Neural progenitor cell (in vitro differentiated cells): ENCODE results near the gene PEX11G. TPM values are rescaled to one million over a fixed set of nuclear protein-coding genes. Genes with fewer than 3 reads are reported as not detected.
A peak's percentile ranks its signal among the peaks of the same experiment; 100 is the strongest.

Experiments
- DNase-seq: peaks from one replicate; pipeline ENCODE4 v3.0.0-alpha.2; 2016; ENCODE audit warnings: low spot score
- H2AFZ ChIP-seq: fragments of 200-600 bp; sonication (generic); replicated peaks from 2 replicates; pipeline ENCODE4 v1.6.1; 2016; ENCODE audit warnings: antibody characterized with exemption
- H3F3A ChIP-seq: fragments of 200-600 bp; sonication (generic); 2 replicates; pipeline ENCODE4 v1.6.1; 2016; ENCODE audit warnings: antibody characterized with exemption, low read depth
- H3K27ac ChIP-seq: fragments of 200-600 bp; sonication (generic); 2 replicates; pipeline ENCODE4 v1.5.1; 2016; ENCODE audit warnings: mild to moderate bottlenecking
- H3K27me3 ChIP-seq: fragments of 200-600 bp; sonication (generic); 2 replicates; pipeline ENCODE4 v1.6.1; 2016; ENCODE audit warnings: mild to moderate bottlenecking, moderate library complexity
- H3K36me3 ChIP-seq: fragments of 200-600 bp; sonication (generic); 2 replicates; pipeline ENCODE4 v1.5.1; 2016
- H3K4me1 ChIP-seq: fragments of 200-600 bp; sonication (generic); 2 replicates; pipeline ENCODE4 v1.6.1; 2016; ENCODE audit warnings: mixed run types
- H3K4me2 ChIP-seq: fragments of 200-600 bp; sonication (generic); 2 replicates; pipeline ENCODE4 v1.6.1; 2016
- H3K4me3 ChIP-seq: fragments of 200-600 bp; sonication (generic); 2 replicates; pipeline ENCODE4 v1.5.1; 2016
- H3K79me2 ChIP-seq: fragments of 200-600 bp; sonication (generic); 2 replicates; pipeline ENCODE4 v1.6.1; 2016; ENCODE audit warnings: low read depth
- H3K9ac ChIP-seq: fragments of 200-600 bp; sonication (generic); 2 replicates; pipeline ENCODE4 v1.6.1; 2016
- H3K9me3 ChIP-seq: fragments of 200-600 bp; sonication (generic); 2 replicates; pipeline ENCODE4 v1.5.1; 2016; ENCODE audit warnings: low read depth
- H4K20me1 ChIP-seq: fragments of 200-600 bp; sonication (generic); 2 replicates; pipeline ENCODE4 v1.6.1; 2016; ENCODE audit warnings: low read depth
- H3K27ac Mint-ChIP-seq: 3 replicates; pipeline ENCODE4 v1.8.0; 2021; ENCODE audit warnings: mixed read lengths
- H3K27me3 Mint-ChIP-seq: 2 replicates; pipeline ENCODE4 v1.8.0; 2022; ENCODE audit warnings: low read depth, mild to moderate bottlenecking, inconsistent platforms, moderate library complexity, mixed read lengths; ENCODE audit not compliant: insufficient read depth
- H3K36me3 Mint-ChIP-seq: 3 replicates; pipeline ENCODE4 v1.8.0; 2021; ENCODE audit warnings: mixed read lengths
- H3K4me1 Mint-ChIP-seq: 3 replicates; pipeline ENCODE4 v1.8.0; 2021; ENCODE audit warnings: mixed read lengths
- H3K4me3 Mint-ChIP-seq: 3 replicates; pipeline ENCODE4 v1.8.0; 2021; ENCODE audit warnings: mild to moderate bottlenecking, moderate library complexity, mixed read lengths
- H3K9me3 Mint-ChIP-seq: 3 replicates; pipeline ENCODE4 v1.8.0; 2020; ENCODE audit warnings: mixed read lengths
- EZH2 ChIP-seq: fragments of 200-600 bp; sonication (generic); IDR thresholded peaks from 2 replicates; pipeline ENCODE4 v1.6.1; 2017; ENCODE audit warnings: antibody characterized with exemption, mild to moderate bottlenecking, moderate library complexity
- EZH2phosphoT487 ChIP-seq: fragments of 200-600 bp; sonication (generic); IDR thresholded peaks from 2 replicates; pipeline ENCODE4 v1.6.1; 2017; ENCODE audit warnings: antibody characterized with exemption
- total RNA-seq: library from RNA; depleted of rRNA; stranded (reverse); fragments of >200 nt; gene quantifications from 2 replicates; pipeline ENCODE4 v1.2.3, GENCODE V29; 2015; ENCODE audit warnings: low replicate concordance
- TF ChIP-seq, protein P1 (sequence below): fragments of 200-600 bp; sonication (generic); IDR thresholded peaks from 2 replicates; pipeline ENCODE4 v1.5.1; 2017; ENCODE audit warnings: antibody characterized with exemption, mild to moderate bottlenecking

PEX11G gene
- total RNA-seq, 1 donor from 2014 or later: 1.0 TPM

DNA sequence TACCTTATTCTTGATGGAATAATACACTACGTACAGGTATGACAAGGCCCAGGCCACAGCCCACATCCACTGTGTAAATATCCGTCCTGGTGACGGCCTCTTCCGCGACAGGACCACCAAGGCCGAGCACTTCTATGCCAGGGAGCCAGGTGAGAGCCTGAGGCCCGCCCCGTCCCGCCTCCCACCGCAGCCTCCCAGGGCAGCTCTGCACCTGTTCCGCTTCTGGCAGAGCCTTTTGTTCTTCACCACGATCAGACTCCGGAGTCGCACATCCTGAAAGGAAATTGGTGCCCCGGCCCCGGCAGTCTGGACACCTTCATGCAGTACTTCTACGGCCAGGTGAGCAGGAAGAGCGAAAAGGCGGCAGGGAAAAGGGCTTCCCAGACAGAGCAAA is 16.4 kb upstream of the PEX11G start:
- Histone ChIP-seq H3K36me3 (no peaks in the 10 kb centered on the region), H3K4me2 (no peak overlapping the region), H4K20me1 (peaks cover 3% of the 10 kb centered on the region), H3K79me2 (no peaks in the 10 kb centered on the region), H3K27me3 (peaks cover 45% of the 10 kb centered on the region), H3F3A (peaks cover 4% of the 10 kb centered on the region), H3K9me3 (no peaks in the 10 kb centered on the region), H3K4me1 (no peaks in the 10 kb centered on the region), H3K27ac (no peak overlapping the region), H3K4me3 (no peak overlapping the region), H3K9ac (no peak overlapping the region), H2AFZ (no peak overlapping the region)
- Mint-ChIP-seq H3K27ac (no peak overlapping the region), H3K4me1 (peaks cover 8% of the 10 kb centered on the region), H3K9me3 (no peaks in the 10 kb centered on the region), H3K4me3 (peak overlapping the region; percentile 52), H3K36me3 (no peaks in the 10 kb centered on the region), H3K27me3 (peaks cover 9% of the 10 kb centered on the region)
- TF ChIP-seq EZH2 (no peak), EZH2phosphoT487 (no peak)
- TF ChIP-seq, protein P1, sequence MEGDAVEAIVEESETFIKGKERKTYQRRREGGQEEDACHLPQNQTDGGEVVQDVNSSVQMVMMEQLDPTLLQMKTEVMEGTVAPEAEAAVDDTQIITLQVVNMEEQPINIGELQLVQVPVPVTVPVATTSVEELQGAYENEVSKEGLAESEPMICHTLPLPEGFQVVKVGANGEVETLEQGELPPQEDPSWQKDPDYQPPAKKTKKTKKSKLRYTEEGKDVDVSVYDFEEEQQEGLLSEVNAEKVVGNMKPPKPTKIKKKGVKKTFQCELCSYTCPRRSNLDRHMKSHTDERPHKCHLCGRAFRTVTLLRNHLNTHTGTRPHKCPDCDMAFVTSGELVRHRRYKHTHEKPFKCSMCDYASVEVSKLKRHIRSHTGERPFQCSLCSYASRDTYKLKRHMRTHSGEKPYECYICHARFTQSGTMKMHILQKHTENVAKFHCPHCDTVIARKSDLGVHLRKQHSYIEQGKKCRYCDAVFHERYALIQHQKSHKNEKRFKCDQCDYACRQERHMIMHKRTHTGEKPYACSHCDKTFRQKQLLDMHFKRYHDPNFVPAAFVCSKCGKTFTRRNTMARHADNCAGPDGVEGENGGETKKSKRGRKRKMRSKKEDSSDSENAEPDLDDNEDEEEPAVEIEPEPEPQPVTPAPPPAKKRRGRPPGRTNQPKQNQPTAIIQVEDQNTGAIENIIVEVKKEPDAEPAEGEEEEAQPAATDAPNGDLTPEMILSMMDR: no peak
- no peak for DNase-seq

DNA sequence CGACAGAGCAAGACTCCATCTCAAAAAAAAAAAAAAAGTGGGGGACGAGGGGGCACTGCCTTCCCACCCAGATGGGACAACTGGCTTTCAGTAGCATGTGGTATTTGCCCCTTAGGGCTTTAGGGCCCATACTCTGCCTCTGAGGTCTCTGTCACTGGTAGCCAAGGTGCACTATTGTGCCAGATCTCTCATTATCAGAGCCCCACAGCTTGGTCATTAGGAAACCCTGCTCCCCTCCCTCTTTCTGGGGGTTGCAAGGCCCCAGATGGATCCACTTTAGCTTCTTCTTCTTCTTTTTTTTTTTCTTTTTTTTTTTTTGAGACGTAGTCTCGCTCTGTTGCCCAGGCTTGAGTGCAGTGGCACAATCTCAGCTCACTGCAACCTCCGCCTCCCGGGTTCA is 15.8 kb upstream of the PEX11G start:
- H3K4me1 ChIP-seq: no peaks in the 10 kb centered on the region
- H3K9me3 Mint-ChIP-seq: no peaks in the 10 kb centered on the region
- peaks cover 7% of the 10 kb centered on the region for H3K27me3 Mint-ChIP-seq
- H3K9ac ChIP-seq: no peak overlapping the region
- no peak overlapping the region for H3K4me3 ChIP-seq
- TF ChIP-seq EZH2phosphoT487 (no peak), EZH2 (no peak)
- TF ChIP-seq, protein P1: no peak
- H3K4me1 Mint-ChIP-seq: peaks cover 8% of the 10 kb centered on the region
- no peaks in the 10 kb centered on the region for H3K9me3 ChIP-seq
- H2AFZ ChIP-seq: no peak overlapping the region
- DNase-seq: no peak
- no peak overlapping the region for H3K4me2 ChIP-seq
- H3K36me3 ChIP-seq: no peaks in the 10 kb centered on the region
- H4K20me1 ChIP-seq: peaks cover 3% of the 10 kb centered on the region
- H3K27ac Mint-ChIP-seq: no peak overlapping the region
- H3K4me3 Mint-ChIP-seq: no peak overlapping the region
- H3K79me2 ChIP-seq: no peaks in the 10 kb centered on the region
- H3K27ac ChIP-seq: no peak overlapping the region
- peaks cover 4% of the 10 kb centered on the region for H3F3A ChIP-seq
- peaks cover 51% of the 10 kb centered on the region for H3K27me3 ChIP-seq
- H3K36me3 Mint-ChIP-seq: no peaks in the 10 kb centered on the region

DNA sequence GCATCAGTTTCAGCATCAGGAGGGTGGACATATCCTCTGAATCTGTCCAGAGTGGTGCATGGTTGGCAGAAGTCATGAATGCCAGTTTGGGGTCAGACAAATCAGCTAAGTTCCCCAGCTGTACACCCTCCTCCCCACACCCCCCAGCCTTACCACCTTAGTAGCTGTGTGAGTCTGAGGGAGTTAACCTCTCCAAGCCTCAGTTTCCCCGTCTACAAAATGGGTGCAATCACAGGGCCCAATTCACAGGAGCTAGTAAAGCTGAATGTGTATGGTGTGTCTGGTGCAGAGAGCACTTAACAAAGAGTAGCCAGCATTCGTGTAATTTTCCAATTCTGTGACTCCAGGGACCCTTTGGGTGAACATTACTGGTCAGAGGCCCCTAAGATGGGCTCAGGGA is 13.7 kb upstream of the PEX11G start:
- Mint-ChIP-seq H3K4me1 (peaks cover 7% of the 10 kb centered on the region), H3K27me3 (peaks cover 8% of the 10 kb centered on the region), H3K36me3 (no peaks in the 10 kb centered on the region), H3K27ac (no peak overlapping the region), H3K4me3 (peak overlapping the region; percentile 33), H3K9me3 (no peaks in the 10 kb centered on the region)
- Histone ChIP-seq H3K79me2 (no peaks in the 10 kb centered on the region), H3F3A (peaks cover 4% of the 10 kb centered on the region), H3K36me3 (no peaks in the 10 kb centered on the region), H3K4me1 (no peaks in the 10 kb centered on the region), H3K27me3 (peaks cover 56% of the 10 kb centered on the region), H3K27ac (no peak overlapping the region), H3K9me3 (no peaks in the 10 kb centered on the region), H2AFZ (no peak overlapping the region), H3K4me3 (no peak overlapping the region), H3K4me2 (no peak overlapping the region), H3K9ac (no peak overlapping the region), H4K20me1 (peaks cover 3% of the 10 kb centered on the region)
- TF ChIP-seq EZH2phosphoT487 (no peak), EZH2 (no peak)
- TF ChIP-seq, protein P1: no peak
- DNase-seq: no peak
